ENCODE measurements around the gene ST6GALNAC3. TPM values are rescaled to one million over a fixed set of nuclear protein-coding genes. Genes with fewer than 3 reads are reported as not detected.

Gene ST6GALNAC3
- total RNA-seq, 2 donors from 2014 or later = 0.24 to 0.30 TPM

DNA sequence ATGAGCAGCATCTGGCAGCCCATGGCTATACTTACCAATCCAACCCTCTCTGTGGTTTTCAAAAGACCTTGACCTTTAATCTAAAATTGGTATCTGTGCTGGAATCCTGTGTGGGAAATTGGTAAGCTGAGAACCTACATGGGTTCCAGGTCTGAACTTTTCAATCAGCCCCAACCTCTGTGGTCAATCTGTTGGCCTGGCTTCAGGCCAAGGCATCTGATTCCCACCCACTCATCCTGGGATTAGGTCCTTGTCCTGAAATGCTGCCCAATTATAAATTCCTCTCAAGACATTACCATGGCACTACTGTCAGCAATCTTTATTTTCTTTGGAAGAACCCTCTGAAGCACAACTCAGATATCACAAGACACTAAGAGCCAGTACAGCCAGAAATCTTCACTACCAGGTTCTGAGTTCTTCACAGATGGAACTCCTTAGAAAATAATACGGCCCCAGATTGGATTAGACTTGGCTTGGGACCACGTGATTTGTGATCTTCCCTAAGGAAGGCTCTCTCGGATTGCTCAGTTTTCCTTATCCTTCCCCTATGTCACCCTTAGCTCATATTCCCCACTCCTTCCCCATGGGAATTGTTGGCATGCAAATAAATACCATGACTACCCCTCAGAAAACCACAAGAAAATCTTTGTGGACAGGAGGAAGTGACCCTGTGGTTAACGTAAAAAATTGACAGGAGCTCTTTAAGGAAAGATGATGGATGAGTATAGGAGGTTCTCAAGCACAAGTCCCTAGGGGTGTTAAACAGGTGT, 584.8 kb downstream of the ST6GALNAC3 start:
- no peak overlapping the region for H3K27ac Mint-ChIP-seq
- no peaks in the 10 kb centered on the region for H3K36me3 Mint-ChIP-seq (ENCODE audit: low read depth)
- no peak overlapping the region for H3K4me3 Mint-ChIP-seq
- no peak for ATAC-seq (replicated peaks)
- no peaks in the 10 kb centered on the region for H3K4me1 Mint-ChIP-seq
- H3K9me3 Mint-ChIP-seq = peaks cover 17% of the 10 kb centered on the region
- peaks cover 3% of the 10 kb centered on the region for H3K27me3 Mint-ChIP-seq

DNA sequence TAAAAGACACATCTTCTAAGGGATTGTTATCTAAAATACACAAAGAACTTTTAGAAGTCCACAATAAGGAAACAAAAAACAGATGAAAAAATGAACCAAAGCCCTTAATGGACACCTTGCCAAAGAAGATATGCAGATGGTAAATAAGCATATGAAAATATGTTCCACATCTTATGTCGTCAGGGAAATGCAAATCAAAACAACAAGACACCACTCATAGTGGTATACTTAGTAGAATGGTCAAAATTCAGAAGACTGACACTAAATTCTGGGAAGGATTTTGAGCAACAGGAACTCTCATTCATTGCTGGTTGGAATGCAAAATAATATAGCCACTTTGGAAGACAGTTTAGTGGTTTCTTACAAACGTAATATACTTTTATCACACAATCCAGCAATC, 587.0 kb downstream of the ST6GALNAC3 start:
- ATAC-seq (replicated peaks) = no peak
- H3K27ac Mint-ChIP-seq = no peak overlapping the region
- H3K4me3 Mint-ChIP-seq = no peak overlapping the region
- H3K36me3 Mint-ChIP-seq (ENCODE audit: low read depth) = no peaks in the 10 kb centered on the region
- peaks cover 4% of the 10 kb centered on the region for H3K27me3 Mint-ChIP-seq
- H3K4me1 Mint-ChIP-seq = no peaks in the 10 kb centered on the region
- H3K9me3 Mint-ChIP-seq = peaks cover 17% of the 10 kb centered on the region

DNA sequence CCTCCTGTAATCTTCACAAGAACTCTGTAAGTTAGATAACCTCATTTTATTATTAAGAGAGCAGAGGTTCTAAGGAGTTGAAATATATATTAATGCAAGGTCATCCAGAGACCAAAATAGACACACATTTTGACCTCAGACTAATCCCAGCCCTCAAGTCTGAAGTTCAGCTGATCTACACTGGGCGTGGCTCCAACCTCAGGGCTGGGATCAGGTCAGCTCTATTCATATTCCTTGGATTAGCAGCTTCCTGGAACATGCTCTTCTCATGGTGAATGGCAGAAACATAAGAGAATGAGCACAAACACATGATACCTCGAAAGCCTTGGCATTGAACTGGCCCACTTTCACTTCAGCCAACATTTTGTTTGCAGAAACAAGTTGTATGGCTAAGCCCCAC, 592.0 kb downstream of the ST6GALNAC3 start:
- no peak overlapping the region for H3K27ac Mint-ChIP-seq
- no peaks in the 10 kb centered on the region for H3K36me3 Mint-ChIP-seq (ENCODE audit: low read depth)
- peaks cover 4% of the 10 kb centered on the region for H3K27me3 Mint-ChIP-seq
- no peak for ATAC-seq (replicated peaks)
- no peaks in the 10 kb centered on the region for H3K4me1 Mint-ChIP-seq
- H3K9me3 Mint-ChIP-seq = no peaks in the 10 kb centered on the region
- H3K4me3 Mint-ChIP-seq = no peak overlapping the region

DNA sequence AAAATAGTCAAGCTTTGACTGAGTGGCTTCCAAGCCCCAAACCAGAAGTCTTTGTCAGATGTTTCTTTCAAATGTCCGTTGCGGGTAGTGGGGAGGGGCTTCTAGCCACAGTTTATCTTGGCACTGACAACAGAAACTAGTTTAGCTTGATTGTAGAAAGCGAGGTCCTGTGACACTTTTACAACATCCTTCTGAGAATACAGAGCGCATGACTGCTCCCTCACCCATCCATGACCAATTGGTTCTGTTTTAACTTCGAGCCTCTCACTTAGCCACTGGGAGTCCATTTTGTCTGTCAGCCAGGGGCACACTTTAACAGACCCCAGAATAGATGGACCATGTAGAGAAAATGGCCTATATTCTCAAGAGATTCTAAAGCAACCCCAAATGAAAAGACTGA, 593.5 kb downstream of the ST6GALNAC3 start:
- Mint-ChIP-seq H3K27ac (no peak overlapping the region), H3K4me1 (no peaks in the 10 kb centered on the region), H3K9me3 (no peaks in the 10 kb centered on the region), H3K36me3 (ENCODE audit: low read depth) (no peaks in the 10 kb centered on the region), H3K4me3 (no peak overlapping the region), H3K27me3 (peaks cover 4% of the 10 kb centered on the region)
- no peak for ATAC-seq (replicated peaks)

DNA sequence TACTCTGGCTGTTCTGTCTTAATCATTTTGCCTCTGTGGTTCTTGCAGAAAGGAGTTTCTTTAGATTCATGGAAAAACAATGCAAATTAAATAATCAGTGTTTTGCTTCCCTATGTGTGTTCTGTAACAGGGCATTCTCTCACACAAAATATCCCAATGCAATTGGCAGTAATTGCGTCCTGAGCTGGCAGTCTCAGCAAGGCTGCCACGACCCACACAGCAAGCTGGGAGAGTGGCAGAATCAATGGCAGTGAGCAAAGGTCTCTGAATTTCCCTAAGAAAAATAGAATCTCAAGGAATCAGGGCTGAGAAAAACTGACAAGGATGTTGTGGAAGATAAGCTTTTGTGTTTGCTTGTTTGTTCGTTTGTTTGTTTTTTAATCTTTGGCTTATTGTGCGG, 594.6 kb downstream of the ST6GALNAC3 start:
- Mint-ChIP-seq H3K4me3 (no peak overlapping the region), H3K27ac (no peak overlapping the region), H3K36me3 (ENCODE audit: low read depth) (no peaks in the 10 kb centered on the region), H3K4me1 (no peaks in the 10 kb centered on the region), H3K9me3 (no peaks in the 10 kb centered on the region), H3K27me3 (peaks cover 3% of the 10 kb centered on the region)
- ATAC-seq (replicated peaks) = no peak

DNA sequence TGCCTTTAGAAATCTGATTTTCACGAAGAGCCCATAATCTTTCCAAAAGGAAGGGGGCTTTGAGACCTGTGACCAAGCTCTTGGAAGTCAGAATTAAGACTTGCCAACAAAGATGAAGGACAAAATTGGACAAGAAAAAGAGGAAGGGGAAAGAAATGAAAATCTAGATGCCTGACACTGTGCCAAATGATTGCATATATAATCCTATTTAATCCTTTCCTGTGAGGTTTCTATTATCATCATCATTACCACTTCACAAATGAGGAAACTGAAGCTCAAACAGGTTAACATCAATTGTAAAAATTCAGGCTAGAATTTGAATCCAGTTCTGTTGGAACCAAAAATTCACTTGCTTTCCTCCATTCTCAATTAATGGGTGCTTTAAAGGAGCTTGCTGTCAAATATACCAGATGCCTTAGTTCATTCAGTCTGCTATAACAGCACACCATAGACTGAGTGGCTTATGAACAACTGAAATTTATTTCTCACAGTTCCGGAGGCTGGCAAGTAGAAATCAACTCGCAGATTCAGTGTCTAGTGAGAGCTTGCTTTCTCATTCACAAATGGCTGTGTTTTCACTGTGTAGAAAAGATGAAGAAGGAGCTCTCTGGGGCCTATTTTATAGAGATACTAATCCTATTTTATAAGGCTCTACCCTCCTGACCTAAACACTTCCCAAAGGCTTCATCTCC, 595.2 kb downstream of the ST6GALNAC3 start:
- Mint-ChIP-seq H3K27ac (no peak overlapping the region), H3K27me3 (no peaks in the 10 kb centered on the region), H3K36me3 (ENCODE audit: low read depth) (no peaks in the 10 kb centered on the region), H3K4me3 (no peak overlapping the region), H3K4me1 (no peaks in the 10 kb centered on the region), H3K9me3 (no peaks in the 10 kb centered on the region)
- ATAC-seq (replicated peaks) = no peak

DNA sequence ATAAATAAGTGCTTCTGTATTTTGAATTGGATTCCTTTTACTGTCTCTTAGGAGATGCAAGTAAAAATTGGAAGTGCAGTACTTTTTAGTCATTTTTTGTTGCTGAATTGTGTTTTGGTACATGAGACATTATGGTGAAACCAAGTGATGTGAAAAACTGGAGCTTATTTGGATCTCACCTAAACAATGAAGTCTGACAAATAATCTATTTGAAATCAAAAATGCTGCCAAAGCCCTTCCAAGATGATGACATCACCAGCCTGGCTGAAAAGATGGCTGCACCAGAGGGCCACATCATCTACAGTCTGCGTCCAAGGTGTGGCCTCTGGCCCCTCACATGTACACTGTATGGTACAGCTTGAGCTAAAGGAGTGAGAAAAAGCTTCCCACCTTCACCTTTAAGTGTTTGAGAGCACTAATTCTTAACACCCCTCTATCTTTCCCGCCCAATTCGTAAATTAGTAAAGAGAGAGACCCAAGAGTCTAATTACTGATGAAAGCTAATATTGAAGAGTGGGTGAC, 600.2 kb downstream of the ST6GALNAC3 start:
- H3K4me3 Mint-ChIP-seq = no peak overlapping the region
- no peaks in the 10 kb centered on the region for H3K36me3 Mint-ChIP-seq (ENCODE audit: low read depth)
- H3K4me1 Mint-ChIP-seq = no peaks in the 10 kb centered on the region
- H3K27ac Mint-ChIP-seq = no peak overlapping the region
- ATAC-seq (replicated peaks) = no peak
- no peaks in the 10 kb centered on the region for H3K9me3 Mint-ChIP-seq
- no peaks in the 10 kb centered on the region for H3K27me3 Mint-ChIP-seq

DNA sequence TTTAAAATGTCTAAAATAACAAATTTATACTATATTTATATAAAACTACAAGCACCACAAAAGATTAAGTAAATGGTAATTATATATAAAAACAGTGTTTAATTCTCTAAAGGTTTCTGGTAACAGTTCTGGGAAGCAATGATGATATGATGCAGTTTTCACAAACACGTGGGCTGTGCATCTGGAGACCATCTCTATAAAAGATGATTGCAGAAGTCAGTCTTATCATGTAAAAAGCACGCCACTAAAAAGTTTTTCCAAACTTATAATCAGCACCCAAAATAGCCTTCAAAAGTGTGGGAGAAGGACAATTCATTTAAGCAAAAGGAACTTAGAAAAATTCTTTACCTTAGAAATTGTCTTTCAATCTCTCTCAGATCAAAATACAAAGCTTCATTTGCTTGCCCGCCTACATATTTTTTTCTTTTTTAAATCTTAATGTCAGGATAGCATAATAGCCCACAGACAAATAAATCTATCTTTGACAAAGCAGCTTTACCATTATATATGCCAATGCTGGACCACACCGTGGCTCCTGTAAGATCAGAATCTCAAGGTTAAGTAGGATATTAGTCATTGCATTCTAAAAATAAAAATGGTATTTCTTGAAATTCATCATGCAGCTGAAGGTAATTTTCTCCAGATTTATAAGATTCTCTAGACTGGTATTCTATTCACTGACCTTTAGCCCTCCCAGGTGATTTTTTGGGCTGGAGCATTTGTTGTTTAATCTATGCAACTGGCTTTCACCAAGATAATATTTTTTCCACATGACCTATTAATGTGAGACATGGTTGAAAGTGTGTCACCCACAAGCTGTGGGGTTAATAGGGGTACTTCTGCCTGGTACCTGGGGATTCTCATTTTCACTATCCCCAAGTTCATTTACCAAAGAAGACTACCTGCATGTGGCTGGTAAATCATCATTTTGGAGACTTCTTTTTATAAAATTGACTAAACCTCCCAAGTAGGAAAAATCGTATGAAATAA, 603.2 kb downstream of the ST6GALNAC3 start:
- H3K4me3 Mint-ChIP-seq = no peak overlapping the region
- H3K36me3 Mint-ChIP-seq (ENCODE audit: low read depth) = no peaks in the 10 kb centered on the region
- H3K27me3 Mint-ChIP-seq = peaks cover 3% of the 10 kb centered on the region
- no peak for ATAC-seq (replicated peaks)
- H3K9me3 Mint-ChIP-seq = no peaks in the 10 kb centered on the region
- no peaks in the 10 kb centered on the region for H3K4me1 Mint-ChIP-seq
- H3K27ac Mint-ChIP-seq = no peak overlapping the region

DNA sequence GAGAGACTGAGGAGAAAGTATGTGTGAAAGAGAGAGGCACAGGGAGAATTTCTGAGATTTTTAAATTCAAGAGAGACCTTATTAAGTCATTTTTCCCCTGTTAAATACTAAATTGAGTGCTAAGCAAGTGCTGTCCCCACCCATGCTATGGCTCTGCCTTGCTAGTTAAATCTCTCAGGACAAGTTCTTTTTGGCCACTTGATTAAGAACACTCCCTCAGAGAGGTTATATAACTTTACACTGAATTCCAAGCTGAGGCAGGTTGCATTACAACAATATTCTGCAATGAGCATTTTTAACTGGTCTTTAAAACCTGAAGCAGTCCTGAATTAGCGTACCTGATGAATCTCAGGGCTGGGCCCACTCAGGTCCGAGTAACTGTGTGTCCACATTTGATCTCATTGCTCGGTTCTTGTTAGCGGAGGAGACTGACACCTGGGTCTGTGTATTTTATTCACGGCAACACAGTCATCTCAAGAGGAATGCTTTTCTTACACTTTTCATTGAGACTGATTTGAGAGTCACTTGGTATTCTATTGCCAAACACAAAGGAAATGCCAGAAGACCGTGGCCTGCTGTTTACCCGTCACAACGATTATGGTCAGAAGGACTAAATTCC, 605.1 kb downstream of the ST6GALNAC3 start:
- ATAC-seq (replicated peaks) = no peak
- H3K27ac Mint-ChIP-seq = no peak overlapping the region
- peaks cover 3% of the 10 kb centered on the region for H3K27me3 Mint-ChIP-seq
- no peaks in the 10 kb centered on the region for H3K9me3 Mint-ChIP-seq
- H3K36me3 Mint-ChIP-seq (ENCODE audit: low read depth) = no peaks in the 10 kb centered on the region
- H3K4me1 Mint-ChIP-seq = no peaks in the 10 kb centered on the region
- no peak overlapping the region for H3K4me3 Mint-ChIP-seq

DNA sequence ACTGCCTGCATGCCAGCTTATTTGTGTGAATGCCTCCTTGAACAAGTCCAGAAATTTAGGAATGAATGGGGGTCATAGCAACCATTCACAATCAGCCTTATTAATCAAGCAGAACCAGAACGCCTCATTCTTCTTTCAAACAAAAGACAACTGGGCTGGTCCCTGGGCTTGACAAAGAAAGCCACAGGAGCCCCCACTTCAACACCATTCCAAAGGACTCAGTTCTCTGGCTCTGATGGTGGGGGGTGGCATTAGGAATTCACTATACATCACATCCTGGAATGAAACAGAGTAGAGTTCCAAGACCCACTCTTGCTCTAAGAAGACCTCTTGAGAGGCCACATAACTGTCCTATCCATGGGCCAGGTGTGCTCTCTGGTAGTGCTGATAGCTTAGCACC, 606.1 kb downstream of the ST6GALNAC3 start:
- Mint-ChIP-seq H3K9me3 (no peaks in the 10 kb centered on the region), H3K4me1 (no peaks in the 10 kb centered on the region), H3K36me3 (ENCODE audit: low read depth) (no peaks in the 10 kb centered on the region), H3K27me3 (peaks cover 3% of the 10 kb centered on the region), H3K27ac (no peak overlapping the region), H3K4me3 (no peak overlapping the region)
- no peak for ATAC-seq (replicated peaks)

DNA sequence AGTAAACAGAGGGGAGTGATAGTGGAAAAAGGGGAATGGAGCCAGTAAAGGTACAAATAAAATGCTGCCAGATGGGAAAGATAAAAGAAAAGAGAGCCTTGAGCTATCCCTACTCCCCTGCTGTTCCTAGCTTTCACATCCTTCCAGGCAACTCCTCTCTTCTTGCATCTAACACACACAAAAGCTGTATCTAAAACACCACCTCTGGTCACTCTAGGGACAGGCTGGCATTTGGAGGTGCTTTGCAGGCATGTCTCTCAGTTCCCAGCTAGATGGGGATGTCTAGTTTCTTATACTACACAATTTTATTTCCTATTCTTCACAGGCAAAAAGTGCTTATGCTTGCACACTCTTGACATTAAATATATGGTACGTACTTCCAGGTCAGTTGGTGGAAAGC, 607.6 kb downstream of the ST6GALNAC3 start:
- ATAC-seq (replicated peaks) = no peak
- no peaks in the 10 kb centered on the region for H3K36me3 Mint-ChIP-seq (ENCODE audit: low read depth)
- H3K27ac Mint-ChIP-seq = no peak overlapping the region
- no peaks in the 10 kb centered on the region for H3K9me3 Mint-ChIP-seq
- H3K27me3 Mint-ChIP-seq = peaks cover 3% of the 10 kb centered on the region
- H3K4me3 Mint-ChIP-seq = no peak overlapping the region
- H3K4me1 Mint-ChIP-seq = no peaks in the 10 kb centered on the region
